ENCODE results near the gene ZNF83. TPM values are rescaled to one million over a fixed set of nuclear protein-coding genes. Genes with fewer than 3 reads are reported as not detected.

Gene ZNF83
- total RNA-seq, 1 experiment from 2014 or later: 18.5 TPM

Other genes starting within 250 kb of the ZNF83 start
- 1.9 and 2.8 TPM in 2 replicates for gene ZNF528, start 240.5 kb downstream of the ZNF83 start, total RNA-seq (2014; rRNA removed; shearing (Covaris generic); ENCODE audit: low replicate concordance)
- gene ZNF534, start 209.2 kb downstream of the ZNF83 start, total RNA-seq (2014; rRNA removed; shearing (Covaris generic); ENCODE audit: low replicate concordance): not detected in 2 replicates
- gene ZNF578, start 184.8 kb downstream of the ZNF83 start, total RNA-seq (2014; rRNA removed; shearing (Covaris generic); ENCODE audit: low replicate concordance): 0.07 TPM in 1 of 2 replicates, not detected in the other
- gene ZNF808, start 110.7 kb downstream of the ZNF83 start, total RNA-seq (2014; rRNA removed; shearing (Covaris generic); ENCODE audit: low replicate concordance): 6.2 and 31.2 TPM in 2 replicates
- 3.1 and 6.4 TPM in 2 replicates for gene ZNF701, start 68.1 kb downstream of the ZNF83 start, total RNA-seq (2014; rRNA removed; shearing (Covaris generic); ENCODE audit: low replicate concordance)
- gene ZNF611, start 96.7 kb upstream of the ZNF83 start, total RNA-seq (2014; rRNA removed; shearing (Covaris generic); ENCODE audit: low replicate concordance): 5.3 and 5.5 TPM in 2 replicates
- 1.9 and 2.8 TPM in 2 replicates for gene ZNF600, start 148.4 kb upstream of the ZNF83 start, total RNA-seq (2014; rRNA removed; shearing (Covaris generic); ENCODE audit: low replicate concordance)
- 7.8 and 14.1 TPM in 2 replicates for gene ZNF28, start 183.3 kb upstream of the ZNF83 start, total RNA-seq (2014; rRNA removed; shearing (Covaris generic); ENCODE audit: low replicate concordance)
- 8.2 and 18.3 TPM in 2 replicates for gene ZNF468, start 219.3 kb upstream of the ZNF83 start, total RNA-seq (2014; rRNA removed; shearing (Covaris generic); ENCODE audit: low replicate concordance)